Islet of Langerhans (tissue), 1 donor: Measurements from ENCODE around the gene HOXB3.

Source experiments
- FAIRE-seq: peaks from one replicate; lab custom pipeline; 2011; peaks lifted over from hg19 to GRCh38; lab: Jason Lieb, UNC

The HOXB3 gene

GRCh38 chr17:48500435-48501426 is 89.3 kb downstream of the HOXB3 start:
- FAIRE-seq = no peak

GRCh38 chr17:48499735-48500434 is 90.2 kb downstream of the HOXB3 start:
- no peak for FAIRE-seq

- FAIRE-seq = no peak
Observed at GRCh38 chr17:48499248-48499647, 90.8 kb downstream of the HOXB3 start.
